GM12874 (cell line): Measurements from ENCODE around the gene GARIN6.

ENCODE experiments used
- TF ChIP-seq, protein P1 (sequence below): IDR thresholded peaks from 2 replicates; pipeline ENCODE4 v1.5.1; 2011; ENCODE audit warnings: low read depth, mild to moderate bottlenecking, control low read depth, low read length, moderate library complexity; ENCODE audit not compliant: insufficient read depth

The GARIN6 gene

GRCh38 chr12:99619389-99620158 lies 28.0 kb upstream of the GARIN6 start:
- TF ChIP-seq, protein P1, sequence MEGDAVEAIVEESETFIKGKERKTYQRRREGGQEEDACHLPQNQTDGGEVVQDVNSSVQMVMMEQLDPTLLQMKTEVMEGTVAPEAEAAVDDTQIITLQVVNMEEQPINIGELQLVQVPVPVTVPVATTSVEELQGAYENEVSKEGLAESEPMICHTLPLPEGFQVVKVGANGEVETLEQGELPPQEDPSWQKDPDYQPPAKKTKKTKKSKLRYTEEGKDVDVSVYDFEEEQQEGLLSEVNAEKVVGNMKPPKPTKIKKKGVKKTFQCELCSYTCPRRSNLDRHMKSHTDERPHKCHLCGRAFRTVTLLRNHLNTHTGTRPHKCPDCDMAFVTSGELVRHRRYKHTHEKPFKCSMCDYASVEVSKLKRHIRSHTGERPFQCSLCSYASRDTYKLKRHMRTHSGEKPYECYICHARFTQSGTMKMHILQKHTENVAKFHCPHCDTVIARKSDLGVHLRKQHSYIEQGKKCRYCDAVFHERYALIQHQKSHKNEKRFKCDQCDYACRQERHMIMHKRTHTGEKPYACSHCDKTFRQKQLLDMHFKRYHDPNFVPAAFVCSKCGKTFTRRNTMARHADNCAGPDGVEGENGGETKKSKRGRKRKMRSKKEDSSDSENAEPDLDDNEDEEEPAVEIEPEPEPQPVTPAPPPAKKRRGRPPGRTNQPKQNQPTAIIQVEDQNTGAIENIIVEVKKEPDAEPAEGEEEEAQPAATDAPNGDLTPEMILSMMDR: peak; percentile 77

DNA sequence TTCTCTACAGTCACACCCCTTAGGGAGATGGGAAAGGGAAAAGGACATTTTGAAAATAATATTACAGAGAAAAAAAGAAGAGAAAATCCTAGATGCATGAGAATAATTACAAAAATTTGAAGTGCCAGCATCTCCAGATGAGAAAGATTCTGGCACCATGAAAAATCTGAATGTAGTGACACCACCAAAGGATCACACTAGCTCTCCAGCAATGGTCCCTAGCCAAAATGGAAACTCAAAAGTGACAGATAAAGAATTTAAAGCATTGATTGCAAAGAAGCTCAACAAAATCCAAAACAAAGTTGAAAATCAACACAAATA lies 27.4 kb upstream of the GARIN6 start:
- TF ChIP-seq, protein P1: no peak

GRCh38 chr12:99627459-99627858 lies 20.1 kb upstream of the GARIN6 start:
- TF ChIP-seq, protein P1: no peak

- TF ChIP-seq, protein P1: no peak
These were observed 2.9 kb upstream of the GARIN6 start for GRCh38 chr12:99644629-99645028.

DNA sequence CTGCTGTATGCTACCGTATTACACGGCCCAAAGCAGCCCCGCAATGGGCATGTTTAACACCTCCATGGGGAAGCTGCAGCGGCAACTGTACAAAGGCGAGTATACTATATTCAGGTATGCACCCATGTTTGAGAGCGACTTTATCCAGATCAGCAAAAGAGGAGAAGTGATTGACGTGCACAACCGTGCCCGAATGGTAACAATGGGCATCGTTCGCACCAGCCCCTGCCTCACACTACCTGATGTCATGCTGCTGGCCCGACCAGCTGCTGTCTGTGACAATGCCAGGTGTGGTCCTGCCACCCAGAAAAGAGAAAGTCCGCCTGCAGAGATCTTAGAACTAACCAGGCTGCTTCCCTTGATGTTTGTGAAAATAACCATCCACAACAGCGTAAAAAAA lies 630 bp downstream of the GARIN6 start:
- TF ChIP-seq, protein P1: no peak

DNA sequence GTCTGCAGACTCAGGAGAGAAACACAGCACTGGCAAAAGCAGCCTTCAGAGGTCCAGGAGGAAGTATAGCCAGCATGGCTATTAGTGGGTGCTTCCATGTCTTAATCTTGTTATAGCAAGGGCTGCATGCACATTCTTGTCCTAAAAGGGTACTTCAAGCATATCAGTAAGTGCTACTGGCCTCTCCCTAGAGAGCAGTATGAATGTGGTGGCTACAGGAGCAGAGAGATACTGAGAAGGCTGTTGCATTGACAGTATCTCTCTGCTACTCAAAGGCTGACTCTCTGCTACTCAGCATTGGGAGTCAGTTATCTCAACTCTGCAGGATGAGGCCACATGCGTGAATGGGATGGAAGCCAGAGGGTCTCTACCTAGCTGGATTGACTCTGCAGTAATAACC lies 2.0 kb downstream of the GARIN6 start:
- TF ChIP-seq, protein P1: no peak

DNA sequence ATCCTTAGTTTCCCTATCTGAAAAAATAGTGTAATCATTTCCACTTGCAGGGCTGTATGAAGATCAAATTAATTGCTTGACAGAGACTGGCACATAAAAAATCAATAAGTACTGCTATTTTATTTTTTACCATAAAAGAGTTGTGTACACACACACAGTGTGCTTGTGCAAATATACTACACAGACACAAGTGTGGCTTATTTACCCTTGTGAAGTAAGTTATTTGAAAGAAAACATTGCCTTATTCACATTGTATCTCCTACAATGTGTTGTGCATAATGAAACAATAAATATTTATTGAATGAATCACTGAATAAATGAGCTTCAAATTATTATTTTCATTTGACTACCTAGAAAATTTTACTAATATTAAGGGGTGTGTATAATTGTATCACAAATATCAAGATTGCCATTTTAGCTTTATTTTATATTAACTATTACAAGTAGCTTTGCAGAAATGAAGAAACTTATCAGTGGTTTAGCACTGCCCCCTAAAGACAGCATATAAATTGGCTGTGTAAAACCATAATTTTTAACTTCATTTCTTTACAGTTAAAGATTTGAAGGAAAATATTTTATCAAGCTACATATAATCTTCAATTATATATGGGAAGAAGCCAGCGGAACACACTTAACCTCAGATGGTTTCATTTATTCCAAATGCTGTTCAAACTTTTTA lies 11.3 kb downstream of the GARIN6 start:
- TF ChIP-seq, protein P1: no peak
